Measurements from ENCODE around the gene TTC4. TPM values are rescaled to one million over a fixed set of nuclear protein-coding genes. Genes with fewer than 3 reads are reported as not detected.

The TTC4 gene
- total RNA-seq, 1 experiment from 2014 or later = 30.8 TPM

DNA sequence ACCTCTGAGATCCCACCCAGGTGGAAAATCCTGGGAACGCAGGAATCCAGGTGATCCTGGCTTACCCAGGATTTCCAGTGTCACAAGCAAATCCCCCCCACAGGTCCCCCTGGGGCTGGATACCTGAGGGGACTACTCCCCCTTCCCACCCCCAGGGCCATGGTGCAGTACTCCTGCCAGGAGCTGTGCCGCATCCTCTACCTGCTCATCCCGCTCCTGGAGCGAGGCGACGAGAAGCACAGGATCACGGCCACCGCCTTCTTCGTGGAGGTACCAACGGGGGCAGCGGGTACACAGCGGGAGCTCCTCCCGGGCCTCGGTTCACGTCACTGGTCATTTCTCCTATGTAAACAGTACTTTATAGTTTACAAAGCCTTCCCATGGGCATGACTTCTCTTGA is 20.4 kb upstream of the TTC4 start:
- Histone ChIP-seq H2BK15ac (ENCODE audit: low read depth, low read length) (no peak overlapping the region), H3K27me3 (ENCODE audit: insufficient read depth, low read length) (no peaks in the 10 kb centered on the region; the same call in 1 of the 2 replicates), H4K20me1 (ENCODE audit: control insufficient read depth, insufficient read depth, insufficient read length) (no peaks in the 10 kb centered on the region), H3K14ac (ENCODE audit: insufficient read depth, low read length) (no peak overlapping the region), H2BK20ac (ENCODE audit: low read depth, low read length, poor library complexity, severe bottlenecking) (no peak overlapping the region), H3T11ph (ENCODE audit: low read length) (no peak overlapping the region), H3K56ac (ENCODE audit: insufficient read length, low read depth, low read length) (no peak overlapping the region), H3K79me2 (ENCODE audit: insufficient read depth, low read length) (no peaks in the 10 kb centered on the region), H3K18ac (ENCODE audit: insufficient read length, low read depth, low read length) (no peak overlapping the region), H4K91ac (ENCODE audit: insufficient read length, low read depth, low read length) (no peak overlapping the region), H2AFZ (ENCODE audit: low read length) (no peak overlapping the region), H2BK120ac (ENCODE audit: low read depth, low read length, poor library complexity, severe bottlenecking) (no peak overlapping the region), H3K27ac (ENCODE audit: insufficient read length, low read depth, low read length) (no peak overlapping the region), H3K4me1 (ENCODE audit: insufficient read depth, low read length) (no peaks in the 10 kb centered on the region; the same call in 1 of the 2 replicates), H3K9me3 (ENCODE audit: control insufficient read depth, low read depth, low read length) (no peaks in the 10 kb centered on the region), H3K79me1 (ENCODE audit: insufficient read depth, low read depth, low read length, poor library complexity, severe bottlenecking) (no peaks in the 10 kb centered on the region), H2BK5ac (ENCODE audit: insufficient read length, low read length) (no peak overlapping the region), H3K9ac (ENCODE audit: extremely low read depth, insufficient read length, low read length) (no peak overlapping the region), H3K23me2 (ENCODE audit: insufficient read length, low read depth, low read length, poor library complexity, severe bottlenecking) (no peaks in the 10 kb centered on the region), H4K8ac (replicated peaks; ENCODE audit: insufficient read length, low read depth, low read length) (no peak overlapping the region), H2BK12ac (ENCODE audit: insufficient read length, low read depth, low read length) (no peak overlapping the region), H3K4me2 (ENCODE audit: insufficient read depth, insufficient read length, low read length) (no peak overlapping the region), H3K23ac (ENCODE audit: insufficient read length, low read depth, low read length) (no peak overlapping the region), H3K4ac (ENCODE audit: low read depth, low read length) (no peak overlapping the region), H2AK5ac (ENCODE audit: insufficient read length, low read length) (no peak overlapping the region), H4K5ac (ENCODE audit: insufficient read length, low read depth, low read length) (no peak overlapping the region)
- no peak for TF ChIP-seq CTCF (conservative IDR thresholded peaks at IDR 0.05)
- no peaks in the 10 kb centered on the region for H3K36me3 Mint-ChIP-seq (ENCODE audit: insufficient read depth in 1 of 3, low read depth in 3 of 3)
- no CpG with 5 or more reads among the region's 15 CpGs for WGBS (ENCODE audit: extremely low coverage, insufficient read length, low lambda C conversion rate)
- peak; percentile 21 for DNase-seq
- H3K27me3 Mint-ChIP-seq (ENCODE audit: low read depth) = peaks cover 15% of the 10 kb centered on the region
- no peak overlapping the region for H3K27ac Mint-ChIP-seq
- peaks cover 0 to 3% of the 10 kb centered on the region in 2 experiments; a peak in 1 of 4 replicates for H3K4me1 Mint-ChIP-seq
- H3K9me3 Mint-ChIP-seq = no peaks in the 10 kb centered on the region
- H3K4me3 Mint-ChIP-seq = no peak overlapping the region
